NB4 (cell line): ENCODE data around the gene MCUB.

Experiments
- DNase-seq: peaks from one replicate; pipeline ENCODE4 v3.0.0; 2010; ENCODE audit warnings: low read depth
- H3K4me3 ChIP-seq: one replicate; pipeline ENCODE4 v1.5.1; 2011; ENCODE audit warnings: mild to moderate bottlenecking, low read depth, low read length, moderate library complexity
- MYC ChIP-seq: IDR thresholded peaks from 2 replicates; pipeline ENCODE4 v1.6.1; 2011; ENCODE audit warnings: low read depth, low read length
- POLR2A ChIP-seq: IDR thresholded peaks from 2 replicates; pipeline ENCODE4 v1.6.1; 2011; ENCODE audit warnings: mild to moderate bottlenecking; ENCODE audit not compliant: insufficient read length; ENCODE audit errors: extremely low read depth
- TF ChIP-seq, protein P1 (sequence below): IDR thresholded peaks from one replicate; pipeline ENCODE4 v1.5.1; 2012; ENCODE audit warnings: low read depth, low read length
- TF ChIP-seq, protein P2 (sequence below): IDR thresholded peaks from 2 replicates; pipeline ENCODE4 v1.6.1; 2011; ENCODE audit warnings: low read depth, low read length

MCUB gene

DNA sequence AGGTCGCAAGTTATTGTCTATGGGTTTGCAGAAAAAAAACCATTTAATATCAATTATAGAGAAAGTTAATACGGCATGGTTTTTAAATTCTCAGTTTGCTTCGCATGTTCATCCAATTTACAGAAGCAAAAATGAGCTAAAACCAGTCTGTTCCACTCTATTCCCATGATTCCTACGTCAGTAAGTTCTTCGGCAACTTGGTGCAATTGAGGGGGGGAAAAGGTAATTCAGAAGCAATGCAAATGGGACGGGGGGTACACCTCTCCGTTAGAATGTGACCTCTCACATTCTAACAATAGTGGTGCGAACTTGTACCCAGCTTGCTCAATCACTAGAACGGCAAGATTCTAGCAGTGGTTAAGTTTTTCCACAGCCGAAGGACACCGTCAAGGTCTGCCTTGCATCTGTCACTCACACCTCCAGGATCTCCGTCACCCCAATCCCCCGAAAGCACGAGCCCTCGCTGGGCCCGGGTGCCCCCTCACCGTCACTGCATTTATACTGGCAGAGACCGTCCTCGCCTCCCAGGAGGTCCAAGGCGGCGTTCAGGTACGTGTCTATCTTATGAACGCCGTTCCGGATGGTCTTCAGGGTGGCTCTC lies 169.2 kb downstream of the MCUB start:
- H3K4me3 ChIP-seq: peak overlapping the region; percentile 86
- DNase-seq: peak; percentile 43

DNA sequence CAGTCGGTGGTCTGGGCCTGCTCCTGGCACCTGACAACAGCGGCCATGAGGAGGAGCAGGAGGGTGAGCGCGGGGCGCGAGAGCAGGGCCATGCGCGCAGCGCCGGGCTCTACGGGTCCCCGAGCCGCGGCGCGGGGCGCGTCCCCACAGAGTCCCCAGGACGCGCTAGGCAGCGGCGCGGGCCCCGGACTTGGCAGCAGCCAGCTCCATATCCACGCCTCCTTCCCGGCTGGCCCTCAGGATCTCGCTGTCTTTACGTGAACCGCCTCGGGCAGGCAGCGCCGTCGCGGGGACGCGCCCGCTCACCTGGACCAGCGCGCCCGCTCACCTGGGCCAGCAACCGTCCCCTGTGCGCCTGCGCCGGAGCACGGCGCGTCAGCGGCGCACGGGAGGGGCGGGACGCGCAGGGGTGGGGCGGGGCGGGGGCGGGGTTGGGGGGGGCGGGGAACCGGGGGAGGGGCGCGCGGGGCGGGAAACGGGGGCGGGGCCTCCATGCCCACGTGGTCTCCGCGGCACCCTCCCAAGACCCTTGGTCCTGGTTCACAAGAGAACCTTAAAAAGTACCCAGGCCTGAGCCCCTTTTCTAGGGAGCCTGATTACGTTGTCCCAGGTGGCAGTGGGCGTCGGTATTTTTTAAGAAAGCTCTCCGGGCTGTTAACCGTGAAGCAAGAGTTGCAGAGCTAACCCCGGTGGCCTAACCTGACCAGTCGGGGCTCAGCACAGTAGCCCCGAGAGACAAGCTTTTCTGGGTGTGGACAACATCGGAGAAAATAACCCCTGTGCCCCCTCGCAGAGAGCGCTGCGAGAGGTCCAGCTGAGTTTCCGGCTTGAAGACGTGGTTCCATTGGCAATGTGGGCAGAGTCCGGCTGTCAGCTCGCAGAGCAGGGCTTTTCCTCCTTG lies 169.9 kb downstream of the MCUB start, which contains the start of gene PLA2G12A:
Gene PLA2G12A, minus strand, starts transcription at position 353 of the 901 bp plus-strand sequence. Its CDS starts 261 bp downstream, at position 92.
- peak within 1 kb of the TSS; percentile 86 for H3K4me3 ChIP-seq
- peak; percentile 70 for DNase-seq
- TF ChIP-seq POLR2A: peak; percentile 40
- TF ChIP-seq, protein P1, sequence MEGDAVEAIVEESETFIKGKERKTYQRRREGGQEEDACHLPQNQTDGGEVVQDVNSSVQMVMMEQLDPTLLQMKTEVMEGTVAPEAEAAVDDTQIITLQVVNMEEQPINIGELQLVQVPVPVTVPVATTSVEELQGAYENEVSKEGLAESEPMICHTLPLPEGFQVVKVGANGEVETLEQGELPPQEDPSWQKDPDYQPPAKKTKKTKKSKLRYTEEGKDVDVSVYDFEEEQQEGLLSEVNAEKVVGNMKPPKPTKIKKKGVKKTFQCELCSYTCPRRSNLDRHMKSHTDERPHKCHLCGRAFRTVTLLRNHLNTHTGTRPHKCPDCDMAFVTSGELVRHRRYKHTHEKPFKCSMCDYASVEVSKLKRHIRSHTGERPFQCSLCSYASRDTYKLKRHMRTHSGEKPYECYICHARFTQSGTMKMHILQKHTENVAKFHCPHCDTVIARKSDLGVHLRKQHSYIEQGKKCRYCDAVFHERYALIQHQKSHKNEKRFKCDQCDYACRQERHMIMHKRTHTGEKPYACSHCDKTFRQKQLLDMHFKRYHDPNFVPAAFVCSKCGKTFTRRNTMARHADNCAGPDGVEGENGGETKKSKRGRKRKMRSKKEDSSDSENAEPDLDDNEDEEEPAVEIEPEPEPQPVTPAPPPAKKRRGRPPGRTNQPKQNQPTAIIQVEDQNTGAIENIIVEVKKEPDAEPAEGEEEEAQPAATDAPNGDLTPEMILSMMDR: no peak
- TF ChIP-seq MYC: no peak; the same call in 1 of the 2 replicates
- TF ChIP-seq, protein P2, sequence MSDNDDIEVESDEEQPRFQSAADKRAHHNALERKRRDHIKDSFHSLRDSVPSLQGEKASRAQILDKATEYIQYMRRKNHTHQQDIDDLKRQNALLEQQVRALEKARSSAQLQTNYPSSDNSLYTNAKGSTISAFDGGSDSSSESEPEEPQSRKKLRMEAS: peak; percentile 61; the same call in 1 of the 2 replicates

More for the DNA sequence above, 169.2 kb downstream of the MCUB start:
- TF ChIP-seq MYC: no peak
- TF ChIP-seq, protein P2: no peak

DNA sequence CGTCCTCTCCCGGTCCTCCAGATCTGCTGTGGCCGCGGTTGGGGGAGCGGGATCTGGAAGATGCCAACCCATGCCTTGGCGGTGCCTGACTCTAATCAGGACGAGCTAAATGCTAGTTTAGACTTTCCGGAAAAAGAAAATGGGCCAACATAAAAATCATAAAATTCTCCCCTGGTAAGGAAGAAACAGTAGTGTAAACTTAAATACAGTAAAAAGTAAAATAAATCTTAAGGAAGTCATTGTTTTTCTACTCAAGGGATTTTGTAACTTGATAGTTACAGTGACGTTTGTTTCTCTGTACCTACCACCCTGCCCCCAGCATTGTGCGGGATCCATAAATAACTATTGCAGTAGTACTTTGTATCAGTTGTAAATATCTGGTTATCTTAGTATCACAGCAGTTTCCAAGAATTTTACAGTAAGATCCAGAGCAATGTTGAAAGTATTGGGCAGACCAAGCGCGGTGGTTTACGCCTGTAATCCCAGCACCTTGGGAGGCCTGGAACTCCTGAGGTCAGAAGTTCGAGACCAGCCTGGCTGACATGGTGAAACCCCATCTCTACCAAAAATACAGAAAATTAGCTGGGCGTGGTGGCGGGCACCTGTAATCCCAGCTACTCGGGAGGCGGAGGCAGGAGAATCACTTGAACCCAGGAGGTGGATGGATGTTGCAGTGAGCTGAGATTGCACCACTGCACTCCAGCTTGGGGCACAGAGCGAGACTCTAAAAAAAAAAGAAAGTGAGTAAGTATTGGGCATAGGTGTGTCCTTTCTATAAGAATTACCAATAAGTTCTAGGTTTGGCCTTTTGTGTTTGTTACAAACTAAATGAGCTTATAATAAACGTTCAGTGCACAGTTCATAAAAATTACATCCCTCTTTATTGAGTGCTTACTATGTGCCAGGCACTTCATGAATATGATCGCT lies 170.8 kb downstream of the MCUB start:
- no peak for TF ChIP-seq POLR2A
- TF ChIP-seq, protein P1: no peak
- TF ChIP-seq MYC: no peak
- DNase-seq: no peak
- peak overlapping the region; percentile 77 for H3K4me3 ChIP-seq

DNA sequence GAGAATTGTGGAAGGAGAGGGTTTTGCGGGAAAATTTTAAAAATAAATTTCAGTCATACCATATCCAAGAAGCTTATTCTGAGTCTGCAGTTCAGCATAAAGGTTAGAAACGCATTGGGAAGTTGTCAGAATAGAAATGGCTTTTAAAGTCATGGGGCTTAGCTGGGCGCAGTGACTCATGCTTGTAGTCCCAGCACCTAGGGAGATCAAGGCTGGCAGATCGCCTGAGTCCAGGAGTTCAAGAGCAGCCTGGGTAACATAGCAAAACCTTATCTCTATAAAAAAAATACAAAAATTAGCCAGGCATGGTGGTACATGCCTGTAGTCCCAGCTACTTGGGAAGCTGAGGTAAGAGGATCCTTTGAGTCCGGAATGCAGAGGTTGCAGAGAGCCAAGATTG lies 173.7 kb downstream of the MCUB start:
- DNase-seq: no peak
- TF ChIP-seq, protein P2: no peak
- TF ChIP-seq POLR2A: no peak
- TF ChIP-seq, protein P1: no peak
- H3K4me3 ChIP-seq: no peak overlapping the region

DNA sequence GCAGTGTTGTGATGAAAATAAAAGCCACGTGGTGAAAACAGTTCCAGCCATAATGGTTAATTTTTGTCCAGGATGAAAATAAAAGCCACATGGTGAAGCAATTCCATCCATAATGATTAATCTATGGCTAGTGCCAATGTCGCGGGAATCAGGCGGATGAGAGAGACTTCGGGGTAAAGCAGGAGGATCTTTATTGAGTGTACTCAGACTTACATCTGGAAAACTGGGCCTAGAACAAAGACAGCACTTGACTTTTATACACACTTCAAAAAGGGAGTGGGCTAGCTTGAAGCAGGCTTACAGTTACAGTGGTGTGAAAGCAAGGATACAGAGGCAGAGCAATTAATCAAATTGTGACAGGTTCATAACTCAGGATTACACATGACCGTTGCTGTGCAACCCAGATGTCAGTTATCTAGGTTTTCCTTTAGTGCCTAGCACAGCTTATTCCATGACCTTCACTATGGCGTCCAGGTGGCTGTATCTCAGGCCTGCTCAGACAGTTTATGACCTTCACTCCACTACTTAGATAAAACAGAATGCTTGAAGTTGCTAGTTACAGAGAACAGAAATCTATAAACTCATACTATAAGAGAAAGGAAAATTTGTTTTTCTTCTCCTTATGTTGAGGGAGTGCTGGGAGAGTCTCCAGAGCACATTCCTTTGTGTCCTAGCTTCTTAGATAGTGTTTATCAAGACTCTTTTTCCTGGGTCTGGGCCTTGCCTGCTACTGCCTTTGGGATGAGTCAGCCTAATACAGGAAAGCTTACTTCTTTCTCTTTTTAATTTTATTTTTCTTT lies 175.7 kb downstream of the MCUB start:
- DNase-seq: no peak
- TF ChIP-seq, protein P2: no peak
- TF ChIP-seq, protein P1: no peak
- TF ChIP-seq POLR2A (no peak), MYC (no peak)
- H3K4me3 ChIP-seq: no peak overlapping the region
